Activated gamma-delta T cell treated with anti-CD3 and anti-CD28 coated beads, Interleukin-2, amount 50 U/mL, for 16 hours (primary cell): ENCODE measurements around the gene MAGIX.

Experiments
- DNase-seq: peaks from one replicate; pipeline ENCODE4 v3.0.0-alpha.2; 2020; ENCODE audit warnings: low read depth

Gene MAGIX

DNA sequence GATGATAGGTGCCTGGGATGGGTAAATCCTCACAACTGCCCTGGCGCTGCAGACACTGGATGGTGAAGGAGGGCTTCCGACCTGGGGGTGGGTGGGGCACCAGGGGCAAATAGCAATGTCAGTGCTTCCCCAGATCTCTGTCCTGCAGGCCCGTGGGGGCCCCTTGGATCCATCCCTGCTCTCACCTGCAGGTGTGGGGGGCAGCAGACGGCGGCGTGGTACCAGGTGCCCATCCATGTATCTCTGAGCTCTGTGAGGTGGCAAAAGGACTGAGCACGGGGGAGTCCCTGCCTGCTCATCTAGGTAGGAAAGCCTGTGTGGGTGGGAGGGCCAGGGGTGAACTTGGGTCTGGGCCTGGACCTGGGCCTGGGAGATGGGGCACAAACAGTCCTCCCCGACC, 44.0 kb downstream of the MAGIX start:
- DNase-seq, result no peak

DNA sequence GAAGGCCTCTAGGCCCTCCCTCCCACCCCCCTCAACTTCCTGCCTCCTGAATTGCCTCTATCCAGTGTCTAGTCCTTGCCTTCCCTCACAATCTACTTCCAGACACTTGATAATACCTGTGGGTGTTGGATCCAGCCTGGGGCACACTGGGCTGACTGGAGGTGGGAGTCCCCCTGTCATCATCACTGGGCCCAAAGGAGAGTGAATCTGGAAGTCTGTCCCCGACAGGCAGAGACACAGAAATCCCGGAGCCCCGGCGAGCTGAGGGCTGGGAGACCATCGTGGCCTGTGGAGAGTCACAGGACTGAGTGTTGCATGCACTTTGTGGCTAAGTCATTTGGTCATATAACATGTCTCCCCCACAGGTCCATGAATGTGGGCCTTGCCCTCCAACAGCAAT, 45.8 kb downstream of the MAGIX start:
- DNase-seq, result no peak

DNA sequence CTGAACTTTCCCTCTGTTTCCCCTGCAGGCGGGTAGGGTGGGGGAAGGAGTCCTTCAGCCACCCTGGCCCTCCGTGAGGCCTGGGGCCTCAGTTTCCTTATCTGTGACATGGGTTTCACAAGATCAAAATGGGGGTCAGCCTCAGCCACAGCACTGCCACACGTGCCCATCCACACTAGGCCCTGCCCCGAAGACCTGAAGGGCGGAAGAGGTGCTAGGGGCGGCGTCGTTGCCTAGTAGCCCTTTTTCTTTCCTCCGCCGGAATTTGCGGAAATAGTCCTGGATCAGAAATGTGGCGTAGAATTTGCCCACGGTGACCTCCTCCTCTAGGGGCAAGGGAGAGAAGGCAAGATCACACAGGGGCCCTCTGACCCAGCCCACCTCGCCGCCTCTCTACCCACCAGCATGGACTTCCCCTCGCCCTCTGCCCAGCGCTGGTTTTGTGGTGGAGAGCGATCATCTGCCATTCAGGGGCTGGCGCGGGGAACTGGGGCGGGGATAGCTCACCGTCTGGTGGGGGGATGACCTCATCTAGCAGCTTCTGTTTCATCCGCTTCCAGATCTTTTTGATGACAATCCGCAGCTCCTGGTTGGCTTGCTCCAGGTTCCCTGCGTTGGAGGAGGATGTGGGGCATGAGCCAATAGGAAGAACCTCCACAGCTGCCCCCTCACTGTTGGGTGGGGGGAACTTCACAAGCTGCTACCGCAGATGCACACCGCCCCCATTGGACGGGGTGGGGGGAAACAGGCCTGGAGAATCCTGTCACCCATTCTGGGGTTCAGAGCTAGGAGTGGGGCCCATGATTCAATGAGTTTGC, 47.1 kb downstream of the MAGIX start:
- DNase-seq, result no peak

DNA sequence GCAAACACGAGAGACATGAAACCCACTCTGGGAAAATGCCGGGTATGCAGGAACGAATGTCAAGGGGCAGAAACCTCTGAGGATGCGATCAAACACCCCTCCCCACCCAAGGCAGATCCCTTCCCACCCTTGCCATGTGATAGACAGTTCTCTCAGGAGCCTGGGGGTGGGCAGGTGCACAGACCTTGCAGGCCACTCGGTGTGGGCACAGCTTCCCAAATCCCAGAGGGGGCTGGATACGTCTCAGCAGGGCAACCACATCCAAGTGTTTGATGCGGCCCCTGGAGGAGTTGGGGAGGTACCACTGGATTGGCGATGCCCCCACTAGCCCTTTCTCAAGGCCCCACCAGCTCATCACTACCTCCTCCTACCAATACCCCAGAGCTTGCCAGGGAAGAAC, 47.8 kb downstream of the MAGIX start:
- DNase-seq, result no peak

DNA sequence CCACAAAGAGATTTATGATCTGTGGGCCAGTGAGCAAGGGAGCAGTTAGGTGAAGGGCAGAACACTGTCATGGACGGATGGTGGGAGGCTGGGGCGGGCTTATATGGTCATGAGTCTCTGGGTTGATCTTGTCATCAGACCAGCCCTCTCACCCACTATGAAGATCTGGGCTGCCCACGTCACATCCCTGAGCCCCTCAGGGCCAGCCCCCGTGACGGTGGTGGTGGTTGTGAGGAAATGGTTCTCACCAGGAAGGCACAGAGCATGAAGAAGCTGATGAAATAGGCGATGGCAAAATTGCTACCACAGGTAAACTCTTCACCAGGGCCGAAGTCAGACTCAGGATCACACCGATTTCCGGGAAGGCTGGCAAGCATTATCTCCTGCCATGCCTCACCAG, 48.5 kb downstream of the MAGIX start:
- DNase-seq, result no peak

DNA sequence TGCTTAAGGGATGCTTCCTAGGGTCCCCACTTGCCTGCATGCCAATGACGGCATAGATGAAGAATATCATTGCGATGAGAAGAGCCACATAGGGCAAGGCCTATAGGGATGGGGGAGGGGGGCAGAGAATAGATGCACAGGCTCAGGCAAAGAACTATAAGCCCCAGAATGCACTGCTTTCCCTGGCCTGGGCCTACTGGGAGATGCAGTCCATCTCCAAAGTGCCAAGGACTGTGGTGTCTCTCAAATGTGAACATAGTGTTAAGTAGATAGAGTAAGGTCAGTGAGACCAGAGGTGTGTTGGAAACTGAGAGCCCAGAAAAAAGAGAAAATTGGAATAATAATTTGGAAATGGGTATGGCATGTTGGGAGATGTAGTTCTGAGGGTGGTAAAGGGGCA, 49.7 kb downstream of the MAGIX start:
- DNase-seq, result no peak

DNA sequence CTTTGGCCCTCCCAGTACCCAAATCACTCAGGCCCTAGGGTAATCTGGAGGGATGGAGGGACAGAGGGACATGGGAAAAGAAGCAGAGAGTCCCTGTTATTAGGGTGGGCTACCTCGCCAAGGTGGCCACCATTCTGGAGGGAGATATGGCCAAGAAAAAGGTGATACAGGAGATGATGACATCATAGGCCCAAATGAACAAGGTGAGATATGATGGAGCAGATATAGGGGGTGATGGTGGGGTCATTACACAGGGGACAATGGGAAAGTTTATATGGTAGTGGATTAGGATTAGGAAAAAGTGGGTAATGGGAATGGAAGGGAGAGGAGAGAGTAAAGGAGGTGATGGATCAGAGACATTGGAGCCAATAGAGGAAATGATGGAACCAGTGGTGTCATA, 50.3 kb downstream of the MAGIX start:
- no peak for DNase-seq

DNA sequence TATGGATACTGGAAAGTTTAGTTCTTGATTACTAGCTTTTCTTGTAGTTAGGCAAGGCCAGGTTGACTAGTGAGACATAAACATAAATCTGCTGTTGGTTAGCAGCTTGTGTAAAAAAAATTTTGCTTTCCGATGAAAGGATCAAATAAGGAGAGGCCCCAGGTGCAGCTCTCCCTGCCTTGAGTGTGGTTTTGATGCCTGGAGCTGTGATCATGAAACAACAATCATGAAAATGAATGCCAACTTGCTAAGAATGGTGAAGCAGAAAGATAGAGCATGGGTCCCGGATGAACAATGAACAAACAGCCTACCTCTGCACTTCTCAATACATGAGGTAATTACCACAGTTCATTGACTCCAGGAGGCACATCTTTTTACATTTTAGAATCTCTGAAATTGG, 51.9 kb downstream of the MAGIX start:
- DNase-seq, result no peak

DNA sequence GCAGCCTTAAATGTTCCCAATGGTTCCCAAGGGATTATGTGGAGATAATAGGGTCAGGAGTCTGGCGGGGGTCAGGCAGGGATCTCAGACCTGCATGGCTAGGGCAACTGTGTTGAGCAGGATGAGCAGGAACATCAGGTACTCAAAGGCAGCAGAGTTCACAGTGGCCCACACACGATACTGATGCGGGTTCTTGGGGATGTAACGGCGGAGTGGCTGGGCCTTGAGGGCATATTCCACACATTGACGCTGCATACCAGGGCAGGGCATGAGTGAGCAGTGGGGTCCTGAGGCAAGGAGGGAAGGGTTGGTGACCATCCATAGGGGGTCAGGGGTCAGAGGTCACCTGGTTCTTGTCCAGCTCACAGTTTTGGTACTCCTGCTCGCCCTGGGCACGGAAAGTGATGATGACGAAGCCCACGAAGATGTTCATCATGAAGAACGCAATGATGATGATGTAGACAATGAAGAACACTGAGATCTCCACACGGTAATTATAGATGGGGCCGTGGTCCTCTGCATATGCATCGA, 52.5 kb downstream of the MAGIX start:
- no peak for DNase-seq
